Measurements from ENCODE around the gene PIGT. TPM values are rescaled to one million over a fixed set of nuclear protein-coding genes. Genes with fewer than 3 reads are reported as not detected.
A peak's percentile ranks its signal among the peaks of the same experiment; 100 is the strongest.

Gene PIGT
- total RNA-seq, 1 donor from 2014 or later, result 80.6 TPM

GRCh38 chr20:45433316-45433715 lies 17.4 kb downstream of the PIGT start:
- peaks cover 3% of the 10 kb centered on the region for H3K36me3 Mint-ChIP-seq
- no peaks in the 10 kb centered on the region for H3K9me3 Mint-ChIP-seq
- no peaks in the 10 kb centered on the region for H3K4me1 Mint-ChIP-seq (ENCODE audit: unreplicated experiment)
- no peak for DNase-seq (ENCODE audit: extremely low spot score, unreplicated experiment)
- no peaks in the 10 kb centered on the region for H3K27me3 Mint-ChIP-seq
- H3K27ac Mint-ChIP-seq, result no peak overlapping the region
- H3K4me3 Mint-ChIP-seq, result no peak overlapping the region
- TF ChIP-seq CTCF (conservative IDR thresholded peaks at IDR 0.05), result no peak

GRCh38 chr20:45433976-45434375 lies 18.0 kb downstream of the PIGT start:
- Mint-ChIP-seq H3K27me3 (no peaks in the 10 kb centered on the region), H3K27ac (no peak overlapping the region)

GRCh38 chr20:45436732-45437485 lies 21.0 kb downstream of the PIGT start:
- peak overlapping the region; percentile 87 for H3K4me3 Mint-ChIP-seq
- TF ChIP-seq CTCF (conservative IDR thresholded peaks at IDR 0.05), result peak; percentile 95
- H3K9me3 Mint-ChIP-seq, result no peaks in the 10 kb centered on the region
- no peaks in the 10 kb centered on the region for H3K4me1 Mint-ChIP-seq (ENCODE audit: unreplicated experiment)
- peak overlapping the region; percentile 50 for H3K27ac Mint-ChIP-seq
- peak; percentile 86 for DNase-seq (ENCODE audit: extremely low spot score, unreplicated experiment)
- H3K36me3 Mint-ChIP-seq, result peaks cover 3% of the 10 kb centered on the region
- H3K27me3 Mint-ChIP-seq, result no peaks in the 10 kb centered on the region

More at GRCh38 chr20:45433976-45434375, 18.0 kb downstream of the PIGT start:
- no peaks in the 10 kb centered on the region for H3K4me1 Mint-ChIP-seq (ENCODE audit: unreplicated experiment)
- H3K4me3 Mint-ChIP-seq, result no peak overlapping the region
- no peak for TF ChIP-seq CTCF (conservative IDR thresholded peaks at IDR 0.05)
- H3K36me3 Mint-ChIP-seq, result peaks cover 3% of the 10 kb centered on the region
- no peak for DNase-seq (ENCODE audit: extremely low spot score, unreplicated experiment)
- H3K9me3 Mint-ChIP-seq, result no peaks in the 10 kb centered on the region

GRCh38 chr20:45440424-45440823 lies 24.5 kb downstream of the PIGT start:
- no peak for DNase-seq (ENCODE audit: extremely low spot score, unreplicated experiment)
- no peaks in the 10 kb centered on the region for H3K9me3 Mint-ChIP-seq
- no peaks in the 10 kb centered on the region for H3K27me3 Mint-ChIP-seq
- no peak overlapping the region for H3K4me3 Mint-ChIP-seq
- TF ChIP-seq CTCF (conservative IDR thresholded peaks at IDR 0.05), result no peak
- no peaks in the 10 kb centered on the region for H3K36me3 Mint-ChIP-seq
- H3K27ac Mint-ChIP-seq, result peak overlapping the region; percentile 72
- peaks cover 12% of the 10 kb centered on the region for H3K4me1 Mint-ChIP-seq (ENCODE audit: unreplicated experiment)

GRCh38 chr20:45440891-45441685 lies 25.1 kb downstream of the PIGT start:
- H3K4me1 Mint-ChIP-seq (ENCODE audit: unreplicated experiment), result peaks cover 18% of the 10 kb centered on the region
- H3K9me3 Mint-ChIP-seq, result no peaks in the 10 kb centered on the region
- peak overlapping the region; percentile 72 for H3K27ac Mint-ChIP-seq
- DNase-seq (ENCODE audit: extremely low spot score, unreplicated experiment), result no peak
- H3K27me3 Mint-ChIP-seq, result no peaks in the 10 kb centered on the region
- H3K4me3 Mint-ChIP-seq, result peak overlapping the region; percentile 41
- no peaks in the 10 kb centered on the region for H3K36me3 Mint-ChIP-seq
- TF ChIP-seq CTCF (conservative IDR thresholded peaks at IDR 0.05), result no peak
